HEK293 (cell line): ENCODE results near the gene MGA.

ENCODE experiments used
- SCRT1 ChIP-seq: fragments of 450-650 bp; formaldehyde crosslinking; IDR thresholded peaks from 2 replicates; pipeline ENCODE4 v1.5.1; 2016; ENCODE audit warnings: missing biosample characterization, missing genetic modification characterization, borderline replicate concordance
- ZNF701 ChIP-seq: fragments of 450-650 bp; formaldehyde crosslinking; IDR thresholded peaks from 2 replicates; pipeline ENCODE4 v1.5.1; 2016; ENCODE audit warnings: missing biosample characterization, missing genetic modification characterization
- ZNF843 ChIP-seq: fragments of 450-650 bp; formaldehyde crosslinking; IDR thresholded peaks from 2 replicates; pipeline ENCODE4 v1.5.1; 2016; ENCODE audit warnings: missing biosample characterization, missing genetic modification characterization
- TF ChIP-seq, protein P1 (sequence below): fragments of 450-650 bp; formaldehyde crosslinking; IDR thresholded peaks from 2 replicates; pipeline ENCODE4 v1.5.1; 2016; ENCODE audit warnings: missing biosample characterization, missing genetic modification characterization

DNA sequence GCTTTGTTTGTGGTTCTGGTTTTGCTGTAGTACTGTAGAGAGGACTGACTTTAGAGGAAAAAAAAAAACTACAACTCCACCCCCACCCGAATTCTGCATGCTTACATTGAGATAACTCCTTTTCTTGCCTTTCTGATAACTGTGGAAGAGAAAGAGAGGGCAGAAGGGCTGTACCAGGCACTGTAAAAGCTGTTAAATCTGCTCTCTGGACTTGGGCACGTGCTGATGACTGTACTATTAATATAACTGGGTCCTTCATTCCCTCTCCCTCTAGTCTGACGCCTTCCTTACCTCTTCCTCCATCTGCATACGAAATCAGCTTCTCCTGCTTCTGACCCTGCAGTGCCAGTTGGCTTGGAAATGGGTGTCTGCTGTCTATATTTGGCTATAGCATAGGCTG is 129.0 kb downstream of the MGA start:
- TF ChIP-seq ZNF701 (tag by site-specific recombination) (no peak), SCRT1 (no peak), ZNF843 (tag by site-specific recombination) (no peak)
- TF ChIP-seq, protein P1, sequence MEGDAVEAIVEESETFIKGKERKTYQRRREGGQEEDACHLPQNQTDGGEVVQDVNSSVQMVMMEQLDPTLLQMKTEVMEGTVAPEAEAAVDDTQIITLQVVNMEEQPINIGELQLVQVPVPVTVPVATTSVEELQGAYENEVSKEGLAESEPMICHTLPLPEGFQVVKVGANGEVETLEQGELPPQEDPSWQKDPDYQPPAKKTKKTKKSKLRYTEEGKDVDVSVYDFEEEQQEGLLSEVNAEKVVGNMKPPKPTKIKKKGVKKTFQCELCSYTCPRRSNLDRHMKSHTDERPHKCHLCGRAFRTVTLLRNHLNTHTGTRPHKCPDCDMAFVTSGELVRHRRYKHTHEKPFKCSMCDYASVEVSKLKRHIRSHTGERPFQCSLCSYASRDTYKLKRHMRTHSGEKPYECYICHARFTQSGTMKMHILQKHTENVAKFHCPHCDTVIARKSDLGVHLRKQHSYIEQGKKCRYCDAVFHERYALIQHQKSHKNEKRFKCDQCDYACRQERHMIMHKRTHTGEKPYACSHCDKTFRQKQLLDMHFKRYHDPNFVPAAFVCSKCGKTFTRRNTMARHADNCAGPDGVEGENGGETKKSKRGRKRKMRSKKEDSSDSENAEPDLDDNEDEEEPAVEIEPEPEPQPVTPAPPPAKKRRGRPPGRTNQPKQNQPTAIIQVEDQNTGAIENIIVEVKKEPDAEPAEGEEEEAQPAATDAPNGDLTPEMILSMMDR, result no peak
